Activated CD8-positive, alpha-beta memory T cell treated with anti-CD3 and anti-CD28 coated beads for 24 hours (primary cell): ENCODE results near the gene ZNF837.
A peak's percentile ranks its signal among the peaks of the same experiment; 100 is the strongest.
"Not testable (repeated sequence)": the region's sequence is repeated elsewhere in the genome, so short reads cannot be mapped to it uniquely, and the experiment has no call there.

Source experiments
- DNase-seq: peaks from one replicate; pipeline ENCODE4 v3.0.0-alpha.2; 2020

The ZNF837 gene

GRCh38 chr19:58380662-58381459 lies at the start of gene ZNF837:
TSS of gene ZNF837 (minus strand) at chr19:58381030. CDS start at chr19:58369332, 11,698 bp downstream.
- DNase-seq = peak; percentile 98

- DNase-seq = no peak
Measured at GRCh38 chr19:58429745-58430144, 48.9 kb upstream of the ZNF837 start.

DNA sequence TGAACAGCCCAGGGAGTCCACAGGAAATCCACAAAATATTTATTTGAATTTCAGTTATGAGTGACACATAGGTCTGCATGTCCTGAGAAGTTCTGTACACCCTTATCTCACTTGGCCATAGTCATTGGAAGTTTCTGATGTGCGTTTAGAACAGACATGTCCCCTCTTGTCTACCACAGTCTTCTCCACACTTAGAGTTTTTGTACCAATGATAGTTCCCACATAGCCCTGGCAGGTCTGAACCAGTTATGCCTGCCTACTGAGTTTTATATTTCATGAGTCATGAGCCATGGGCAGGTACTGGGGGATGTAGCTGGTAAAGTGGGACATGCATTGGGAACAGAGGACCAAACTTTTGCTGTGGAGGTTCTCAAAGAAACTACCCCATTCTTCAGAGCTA lies 47.8 kb upstream of the ZNF837 start:
- DNase-seq = no peak

DNA sequence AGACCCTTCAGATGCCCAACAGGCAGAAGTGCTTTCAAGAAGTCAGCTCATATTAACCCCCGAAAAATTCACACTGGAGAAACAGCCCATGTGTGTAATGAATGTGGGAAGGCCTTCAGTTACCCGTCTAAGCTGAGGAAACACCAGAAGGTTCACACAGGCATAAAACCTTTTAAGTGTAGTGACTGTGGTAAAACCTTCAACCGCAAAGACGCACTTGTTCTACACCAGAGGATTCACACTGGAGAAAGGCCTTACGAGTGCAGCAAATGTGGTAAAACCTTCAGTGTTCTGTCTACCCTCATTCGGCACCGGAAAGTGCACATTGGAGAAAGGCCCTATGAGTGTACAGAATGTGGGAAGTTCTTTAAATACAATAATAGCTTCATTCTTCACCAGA lies 36.2 kb upstream of the ZNF837 start:
- DNase-seq = no peak

DNA sequence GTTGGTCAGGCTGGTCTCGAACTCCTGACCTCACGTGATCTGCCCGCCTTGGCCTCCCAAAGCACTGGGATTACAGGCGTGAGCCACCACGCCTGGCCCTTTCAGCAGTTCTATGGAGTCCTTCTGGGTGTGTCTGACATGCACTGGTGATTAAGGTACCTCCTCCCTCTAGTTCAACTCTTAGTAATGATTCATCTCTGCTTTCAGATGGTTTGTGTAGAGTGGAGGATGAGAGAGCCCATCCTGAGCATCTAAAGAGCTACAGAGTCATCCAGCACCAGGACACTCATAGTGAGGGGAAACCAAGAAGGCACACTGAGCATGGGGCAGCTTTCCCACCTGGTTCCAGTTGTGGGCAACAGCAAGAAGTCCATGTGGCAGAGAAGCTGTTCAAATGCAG lies 35.8 kb upstream of the ZNF837 start:
- no peak for DNase-seq

GRCh38 chr19:58409010-58409790 lies 28.4 kb upstream of the ZNF837 start:
- peak; percentile 69 for DNase-seq

GRCh38 chr19:58408152-58409009 lies 27.6 kb upstream of the ZNF837 start, which contains the start of gene ZNF584:
TSS of gene ZNF584 (plus strand) at chr19:58408649. CDS start at chr19:58409148, 499 bp downstream.
- DNase-seq = peak; percentile 97

DNA sequence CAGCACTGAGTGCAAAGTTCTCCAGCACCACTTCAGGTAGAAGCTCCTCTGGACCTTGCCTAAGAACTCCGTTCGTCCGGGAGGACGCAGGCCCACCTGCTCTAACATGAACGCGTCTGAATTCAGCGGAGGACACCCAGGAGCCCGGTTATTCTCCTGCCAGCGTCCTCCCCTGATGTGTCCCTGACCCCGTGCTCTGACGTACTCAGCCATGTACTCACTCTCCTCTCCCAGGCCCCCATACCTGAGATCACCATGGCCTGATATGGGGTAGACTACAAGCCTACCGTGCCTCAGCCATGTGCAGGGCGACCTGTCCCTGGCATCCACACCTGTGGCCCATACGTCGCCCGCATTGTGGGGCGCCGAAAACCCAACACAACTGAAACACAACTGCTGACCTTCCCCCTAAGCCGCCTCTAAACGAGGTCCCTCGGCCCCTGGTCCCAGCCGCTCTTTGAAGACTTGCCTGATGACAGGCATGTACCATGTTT lies 26.9 kb upstream of the ZNF837 start:
- DNase-seq = no peak

- no peak for DNase-seq
Measured at GRCh38 chr19:58406818-58407657, 26.2 kb upstream of the ZNF837 start.

DNA sequence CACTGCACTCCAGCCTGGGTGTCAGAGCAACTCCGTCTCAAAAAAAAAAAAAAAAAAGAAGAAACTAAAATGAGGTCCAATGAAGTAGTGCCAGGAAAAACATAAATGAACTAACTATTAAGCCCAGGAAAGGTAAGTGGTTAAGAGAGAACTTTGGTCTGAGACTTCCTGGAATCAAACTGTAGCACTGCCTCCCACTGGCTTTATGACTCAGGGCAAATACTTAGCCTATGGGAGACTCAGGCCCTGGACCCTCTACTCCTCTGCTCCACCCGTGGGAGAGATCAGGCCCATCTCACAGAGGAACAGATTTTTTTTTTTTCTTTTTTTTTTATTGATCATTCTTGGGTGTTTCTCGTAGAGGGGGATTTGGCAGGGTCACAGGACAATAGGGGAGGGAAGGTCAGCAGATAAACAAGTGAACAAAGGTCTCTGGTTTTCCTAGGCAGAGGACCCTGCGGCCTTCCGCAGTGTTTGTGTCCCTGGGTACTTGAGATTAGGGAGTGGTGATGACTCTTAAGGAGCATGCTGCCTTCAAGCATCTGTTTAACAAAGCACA lies 23.2 kb upstream of the ZNF837 start:
- DNase-seq = not testable (repeated sequence)

GRCh38 chr19:58401840-58402421 lies 21.1 kb upstream of the ZNF837 start:
- no peak for DNase-seq

- DNase-seq = peak; percentile 98
Measured at GRCh38 chr19:58400916-58401839, 20.3 kb upstream of the ZNF837 start.

DNA sequence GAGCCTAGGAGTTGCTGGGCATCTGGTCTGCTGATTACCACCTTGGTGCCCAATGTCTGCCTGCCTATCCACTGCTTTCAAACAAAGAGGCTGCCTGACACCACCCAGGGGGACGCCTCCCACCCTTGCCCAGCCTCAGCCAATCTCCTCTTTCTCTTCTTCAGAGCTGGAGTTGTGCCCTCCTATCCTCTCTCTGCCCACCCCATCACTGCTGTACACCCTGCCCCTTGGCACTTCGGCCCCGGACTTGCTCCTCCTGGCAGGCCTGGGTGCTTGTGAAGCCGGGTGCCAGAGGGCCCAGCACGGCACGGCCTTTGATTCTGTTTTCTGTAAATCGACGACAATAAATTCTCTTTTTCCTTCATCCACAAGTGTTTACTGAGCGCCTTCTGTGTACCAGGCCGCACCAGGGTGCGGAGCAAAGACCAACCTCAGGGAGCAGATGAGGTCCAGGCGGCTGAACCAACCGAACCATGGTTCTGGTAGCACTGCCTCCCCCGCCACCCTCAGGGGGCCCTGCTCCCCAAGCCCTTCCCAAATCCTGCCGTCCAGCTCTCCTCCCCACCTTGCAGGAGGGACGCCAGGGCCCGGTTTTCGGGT lies 19.6 kb upstream of the ZNF837 start:
- DNase-seq = no peak

DNA sequence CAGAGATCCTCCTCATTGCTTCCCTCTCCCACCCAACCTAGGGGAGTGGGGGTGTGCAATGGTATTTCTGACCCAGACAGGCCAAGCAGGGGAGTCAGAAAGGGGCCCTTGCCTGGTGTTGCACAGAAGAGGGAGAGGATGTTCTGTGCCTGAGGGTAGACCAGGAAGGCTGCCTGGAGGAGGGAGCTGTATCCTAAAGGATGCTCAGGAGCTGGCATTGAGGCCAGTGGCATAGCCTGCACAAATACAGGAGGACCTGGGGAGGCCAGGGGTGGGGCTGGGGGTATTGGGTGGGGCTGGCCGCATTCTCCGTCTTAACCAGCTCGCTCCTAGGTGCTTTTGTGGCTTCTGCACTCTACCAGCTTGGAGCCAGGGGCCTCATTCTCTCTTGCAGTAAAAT lies 19.1 kb upstream of the ZNF837 start:
- DNase-seq = no peak

GRCh38 chr19:58398545-58398944 lies 17.7 kb upstream of the ZNF837 start:
- DNase-seq = no peak

GRCh38 chr19:58398087-58398486 lies 17.3 kb upstream of the ZNF837 start:
- no peak for DNase-seq

DNA sequence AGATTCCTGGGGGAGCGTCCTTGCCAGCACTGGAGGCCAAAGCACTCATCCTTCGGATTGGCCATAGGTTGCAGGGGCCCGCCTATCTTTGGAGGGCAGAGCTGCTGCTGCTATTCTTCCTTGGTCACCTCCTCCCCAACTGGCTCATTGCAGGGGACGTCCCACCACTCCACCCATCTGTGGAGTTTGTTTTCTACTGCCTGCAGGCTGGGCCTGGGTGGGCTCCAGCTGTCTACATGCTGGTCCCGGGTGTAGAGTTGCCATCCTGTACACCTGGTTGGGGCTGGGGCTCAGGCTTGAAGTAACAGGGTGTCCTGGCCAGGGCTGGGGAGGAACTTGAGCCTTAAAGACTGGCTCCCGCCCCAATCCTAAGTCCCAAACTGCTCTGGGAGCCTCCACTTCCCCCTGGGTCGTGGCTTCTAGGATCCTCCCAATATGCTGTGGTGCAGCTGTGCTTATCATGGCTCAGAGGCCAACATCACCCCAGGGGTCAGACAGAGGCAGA lies 16.8 kb upstream of the ZNF837 start:
- DNase-seq = no peak

DNA sequence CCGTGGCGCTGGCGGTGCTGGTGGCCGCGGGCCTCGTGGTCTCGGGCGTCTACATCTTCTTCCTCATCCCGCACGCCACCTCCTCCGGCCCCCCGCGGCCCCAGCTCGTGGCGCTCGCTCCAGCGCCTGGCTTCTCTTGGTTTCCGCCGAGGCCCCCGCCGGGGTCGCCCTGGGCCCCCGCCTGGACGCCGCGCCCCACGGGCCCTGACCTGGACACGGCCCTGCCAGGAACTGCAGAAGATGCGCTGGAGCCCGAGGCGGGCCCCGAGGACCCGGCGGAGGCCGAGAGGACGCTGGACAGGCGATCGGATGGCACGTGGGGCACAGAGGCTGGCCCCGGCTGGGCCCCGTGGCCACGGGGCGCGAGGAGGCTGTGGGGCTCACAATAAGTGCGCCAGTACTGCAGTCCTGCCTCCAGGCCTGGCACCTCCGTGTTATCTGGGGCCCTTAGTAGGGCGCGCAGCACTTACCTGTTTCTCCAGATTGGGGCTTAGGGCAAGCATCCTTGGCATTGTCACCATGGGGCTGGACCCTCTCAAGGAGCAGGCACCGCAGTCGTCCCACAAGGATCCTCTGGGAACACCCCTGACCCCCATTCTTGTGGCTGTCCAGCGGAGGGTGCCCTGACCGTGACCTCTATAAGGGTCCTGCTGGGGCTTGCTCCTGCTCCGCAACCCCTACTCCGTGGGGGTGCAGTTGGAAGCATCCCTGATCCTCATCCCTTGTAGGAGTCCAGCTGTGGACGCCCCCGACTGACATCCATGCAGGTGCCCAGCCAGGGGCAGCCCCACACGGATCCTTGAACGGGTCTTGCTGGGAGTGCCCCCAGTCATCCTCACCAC lies 16.1 kb upstream of the ZNF837 start:
- peak; percentile 64 for DNase-seq
